22Rv1 (cell line): ENCODE results near the gene COL5A3.

Experiments used
- ZFX ChIP-seq: fragments of 450-650 bp; IDR thresholded peaks from 2 replicates; pipeline ENCODE4 v1.6.1; 2017; ENCODE audit warnings: antibody characterized with exemption, borderline replicate concordance
- TF ChIP-seq, protein P1 (sequence below): fragments of 450-650 bp; IDR thresholded peaks from 2 replicates; pipeline ENCODE4 v1.5.1; 2017; ENCODE audit warnings: mild to moderate bottlenecking

DNA sequence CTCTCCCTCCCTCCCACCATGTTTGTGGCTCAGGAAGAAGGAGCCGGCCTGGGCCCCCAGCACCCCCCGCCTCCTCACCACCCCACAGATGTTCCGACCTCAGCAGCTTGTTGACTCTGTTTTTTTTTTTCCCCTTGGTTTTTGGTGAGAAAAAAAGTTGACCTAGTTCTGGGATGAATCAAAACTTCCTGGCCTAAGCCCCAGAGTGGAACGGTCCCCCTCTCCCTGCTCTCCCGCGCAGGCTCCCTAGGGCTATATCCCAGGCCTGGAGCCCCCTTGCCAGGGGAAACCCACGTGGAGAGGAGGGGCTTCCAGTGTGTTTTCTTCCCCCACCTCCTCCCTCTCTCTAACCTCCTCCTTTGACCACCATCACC is 4.0 kb downstream of the COL5A3 start:
- TF ChIP-seq, protein P1, sequence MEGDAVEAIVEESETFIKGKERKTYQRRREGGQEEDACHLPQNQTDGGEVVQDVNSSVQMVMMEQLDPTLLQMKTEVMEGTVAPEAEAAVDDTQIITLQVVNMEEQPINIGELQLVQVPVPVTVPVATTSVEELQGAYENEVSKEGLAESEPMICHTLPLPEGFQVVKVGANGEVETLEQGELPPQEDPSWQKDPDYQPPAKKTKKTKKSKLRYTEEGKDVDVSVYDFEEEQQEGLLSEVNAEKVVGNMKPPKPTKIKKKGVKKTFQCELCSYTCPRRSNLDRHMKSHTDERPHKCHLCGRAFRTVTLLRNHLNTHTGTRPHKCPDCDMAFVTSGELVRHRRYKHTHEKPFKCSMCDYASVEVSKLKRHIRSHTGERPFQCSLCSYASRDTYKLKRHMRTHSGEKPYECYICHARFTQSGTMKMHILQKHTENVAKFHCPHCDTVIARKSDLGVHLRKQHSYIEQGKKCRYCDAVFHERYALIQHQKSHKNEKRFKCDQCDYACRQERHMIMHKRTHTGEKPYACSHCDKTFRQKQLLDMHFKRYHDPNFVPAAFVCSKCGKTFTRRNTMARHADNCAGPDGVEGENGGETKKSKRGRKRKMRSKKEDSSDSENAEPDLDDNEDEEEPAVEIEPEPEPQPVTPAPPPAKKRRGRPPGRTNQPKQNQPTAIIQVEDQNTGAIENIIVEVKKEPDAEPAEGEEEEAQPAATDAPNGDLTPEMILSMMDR = no peak
- no peak for TF ChIP-seq ZFX
